Left ventricle myocardium inferior (tissue), 1 donor: ENCODE measurements around the gene P2RX6. TPM values are rescaled to one million over a fixed set of nuclear protein-coding genes. Genes with fewer than 3 reads are reported as not detected.

Experiments used
- DNase-seq: peaks from one replicate; pipeline ENCODE4 v3.0.0-alpha.2; 2020
- H3K27ac ChIP-seq: fragments of 200-600 bp; replicated peaks from 2 replicates; pipeline ENCODE4 v1.8.0; 2021
- H3K27me3 ChIP-seq: fragments of 200-600 bp; 2 replicates; pipeline ENCODE4 v1.8.0; 2021; ENCODE audit warnings: low read depth
- H3K36me3 ChIP-seq: fragments of 200-600 bp; 2 replicates; pipeline ENCODE4 v1.8.0; 2021
- H3K4me1 ChIP-seq: fragments of 200-600 bp; 2 replicates; pipeline ENCODE4 v1.8.0; 2021
- H3K4me3 ChIP-seq: fragments of 200-600 bp; 2 replicates; pipeline ENCODE4 v1.8.0; 2021; ENCODE audit warnings: mild to moderate bottlenecking, moderate library complexity
- H3K9me3 ChIP-seq: fragments of 200-600 bp; replicated peaks from 2 replicates; pipeline ENCODE4 v1.8.0; 2021
- CTCF ChIP-seq: fragments of 200-600 bp; IDR thresholded peaks from 2 replicates; pipeline ENCODE4 v1.8.0; 2021; ENCODE audit warnings: antibody characterized with exemption, mild to moderate bottlenecking, borderline replicate concordance
- intact Hi-C: fragments of 100-400 bp; cut with micrococcal nuclease; formaldehyde crosslinking; loops from one replicate; pipeline ENCODE4 v1.11.0; 2022
- total RNA-seq: library from RNA; stranded (reverse); fragmentation: NEBNext Ultra II Directional; extraction: Animal tissue kit (Norgen Biotek cat#: 25700); gene quantifications from one replicate; pipeline ENCODE4 v1.2.1, GENCODE V29; 2021
- donor health status: DM: no; HTN: yes; CAD: no; lungs with severe emphysema.

Gene P2RX6
- total RNA-seq, 1 donor from 2014 or later: 3.5 TPM

DNA sequence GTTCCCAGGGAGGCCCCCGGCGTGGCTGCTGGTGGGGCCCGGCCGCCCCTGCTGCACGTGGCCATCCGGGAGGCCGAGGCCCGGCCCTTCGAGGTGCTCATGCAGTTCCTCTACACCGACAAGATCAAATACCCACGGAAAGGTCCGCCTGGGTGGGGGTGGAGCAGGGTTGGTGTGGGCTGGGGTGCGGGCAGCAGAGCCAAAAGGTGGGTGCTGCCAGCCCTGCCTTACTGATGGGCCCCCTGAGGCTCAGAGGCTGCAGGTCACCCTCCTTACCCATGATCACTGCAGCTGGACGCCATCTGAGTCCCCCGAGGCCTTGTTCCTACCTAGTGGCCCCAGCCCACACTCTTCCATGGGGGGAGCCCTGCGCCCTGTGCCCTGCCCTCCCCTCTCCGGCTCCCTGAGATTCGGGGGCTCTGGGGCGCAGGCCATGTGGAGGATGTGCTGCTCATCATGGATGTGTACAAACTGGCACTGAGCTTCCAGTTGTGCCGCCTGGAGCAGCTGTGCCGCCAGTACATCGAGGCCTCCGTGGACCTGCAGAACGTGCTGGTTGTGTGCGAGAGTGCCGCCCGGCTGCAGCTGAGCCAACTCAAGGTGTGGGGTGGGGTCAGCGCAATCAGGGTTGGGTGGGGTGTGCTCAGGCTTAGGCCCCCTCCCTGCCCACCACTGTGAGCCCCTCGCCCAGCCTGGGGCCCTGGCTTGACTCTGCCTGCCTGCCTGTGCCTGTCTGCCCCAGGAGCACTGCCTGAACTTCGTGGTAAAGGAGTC lies 20.6 kb upstream of the P2RX6 start:
- H3K4me1 ChIP-seq: peaks cover 2% of the 10 kb centered on the region
- H3K27ac ChIP-seq: no peak overlapping the region
- H3K4me3 ChIP-seq: no peak overlapping the region
- DNase-seq: no peak
- H3K9me3 ChIP-seq: no peaks in the 10 kb centered on the region
- TF ChIP-seq CTCF: no peak
- intact Hi-C loops: no loop called here
- H3K27me3 ChIP-seq: no peaks in the 10 kb centered on the region
- peaks cover 70% of the 10 kb centered on the region for H3K36me3 ChIP-seq

GRCh38 chr22:20994902-20995241 lies 20.1 kb upstream of the P2RX6 start:
- TF ChIP-seq CTCF: no peak
- Histone ChIP-seq H3K36me3 (peaks cover 76% of the 10 kb centered on the region), H3K27me3 (no peaks in the 10 kb centered on the region), H3K9me3 (no peaks in the 10 kb centered on the region), H3K4me3 (no peak overlapping the region), H3K4me1 (peaks cover 8% of the 10 kb centered on the region), H3K27ac (no peak overlapping the region)
- intact Hi-C loops: no loop called here
- DNase-seq: no peak

DNA sequence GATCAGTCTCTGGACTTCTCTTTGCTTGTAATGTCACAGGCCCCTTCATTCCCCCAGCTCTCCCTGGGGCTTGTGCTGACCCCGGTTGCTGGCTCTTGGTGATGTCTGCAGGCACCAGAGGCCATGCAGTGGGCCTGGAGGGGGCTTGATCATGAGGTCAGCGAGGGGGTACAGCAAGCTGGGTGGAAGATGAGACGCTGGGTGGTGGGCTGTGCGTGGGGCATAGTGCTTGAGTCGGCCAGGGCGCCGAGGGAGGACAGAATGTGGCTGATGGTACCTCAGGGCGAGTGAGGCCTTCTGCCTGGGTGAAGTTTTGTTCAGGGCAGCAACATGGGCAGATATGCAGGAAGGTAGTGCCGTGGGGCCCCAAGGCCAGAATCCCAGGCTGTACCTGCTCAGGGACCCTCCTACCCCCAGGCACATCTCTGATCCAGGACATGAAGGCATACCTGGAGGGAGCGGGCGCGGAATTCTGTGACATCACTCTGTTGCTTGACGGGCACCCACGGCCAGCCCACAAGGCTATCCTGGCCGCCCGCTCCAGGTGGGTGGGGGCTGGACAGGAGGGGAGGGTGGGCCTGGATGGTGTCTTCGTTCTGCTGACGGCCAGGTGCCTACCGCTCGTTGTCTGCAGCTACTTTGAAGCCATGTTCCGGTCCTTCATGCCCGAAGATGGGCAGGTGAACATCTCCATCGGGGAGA lies 19.5 kb upstream of the P2RX6 start:
- intact Hi-C loops: no loop called here

GRCh38 chr22:20996031-20996410 lies 18.9 kb upstream of the P2RX6 start:
- Histone ChIP-seq H3K9me3 (no peaks in the 10 kb centered on the region), H3K27ac (no peak overlapping the region), H3K27me3 (no peaks in the 10 kb centered on the region), H3K4me1 (peaks cover 19% of the 10 kb centered on the region), H3K36me3 (peaks cover 78% of the 10 kb centered on the region), H3K4me3 (no peak overlapping the region)
- TF ChIP-seq CTCF: no peak
- no peak for DNase-seq
- intact Hi-C loops: no loop called here

More for the DNA sequence above, 19.5 kb upstream of the P2RX6 start:
- Histone ChIP-seq H3K4me1 (peaks cover 14% of the 10 kb centered on the region), H3K4me3 (no peak overlapping the region), H3K9me3 (no peaks in the 10 kb centered on the region), H3K27ac (no peak overlapping the region), H3K27me3 (no peaks in the 10 kb centered on the region), H3K36me3 (peaks cover 81% of the 10 kb centered on the region)
- no peak for TF ChIP-seq CTCF
- DNase-seq: no peak

GRCh38 chr22:20996598-20997535 lies 18.1 kb upstream of the P2RX6 start:
- Histone ChIP-seq H3K9me3 (no peaks in the 10 kb centered on the region), H3K27me3 (no peaks in the 10 kb centered on the region), H3K4me1 (peaks cover 26% of the 10 kb centered on the region), H3K36me3 (peaks cover 70% of the 10 kb centered on the region), H3K27ac (no peak overlapping the region), H3K4me3 (no peak overlapping the region)
- no peak for TF ChIP-seq CTCF
- no peak for DNase-seq
- intact Hi-C loops: no loop called here
